Esophagus muscularis mucosa (tissue), 4 donors: ENCODE data around the gene LYZL4. TPM values are rescaled to one million over a fixed set of nuclear protein-coding genes. Genes with fewer than 3 reads are reported as not detected.

Source experiments
- DNase-seq: peaks from one replicate; pipeline ENCODE4 v3.0.0-alpha.2; 2017; ENCODE audit errors: extremely low spot score
- H3K27ac ChIP-seq, 4 donors: fragments of 200-600 bp; sonication (generic); replicated peaks in 1 of 4; 1 replicate in 3 of 4; 2 replicates in 1 of 4; pipeline ENCODE4 v1.5.1; 2016 to 2019; ENCODE audit warnings: mild to moderate bottlenecking in 1 of 4
- H3K27me3 ChIP-seq, 4 donors: fragments of 200-600 bp; sonication (generic); one replicate each; pipeline versions ENCODE4 v1.5.1 to v1.6.0; 2016 to 2019
- H3K36me3 ChIP-seq, 4 donors: fragments of 200-600 bp; sonication (generic); one replicate each; pipeline ENCODE4 v1.5.1; 2016 to 2019
- H3K4me1 ChIP-seq, 4 donors: fragments of 200-600 bp; sonication (generic); one replicate each; pipeline ENCODE4 v1.5.1; 2016 to 2019
- H3K4me3 ChIP-seq, 4 donors: fragments of 200-600 bp; sonication (generic); 1 replicate in 2 of 4; 2 replicates in 2 of 4; pipeline ENCODE4 v1.5.1; 2016 to 2019; ENCODE audit warnings: mild to moderate bottlenecking in 4 of 4, moderate library complexity in 1 of 4
- H3K9me3 ChIP-seq, 4 donors: fragments of 200-600 bp; sonication (generic); 1 replicate in 3 of 4; 2 replicates in 1 of 4; pipeline ENCODE4 v1.5.1; 2016 to 2019
- EP300 ChIP-seq: sonication (generic); formaldehyde crosslinking; IDR thresholded peaks from one replicate; pipeline ENCODE4 v1.6.1; 2017; ENCODE audit warnings: antibody characterized with exemption
- POLR2A ChIP-seq: fragments of 450-650 bp; IDR thresholded peaks from one replicate; pipeline ENCODE4 v1.6.1; 2017; ENCODE audit warnings: antibody characterized with exemption, moderate library complexity, mild to moderate bottlenecking, low read depth
- POLR2AphosphoS5 ChIP-seq, 2 donors: sonication (generic); formaldehyde crosslinking; IDR thresholded peaks; one replicate each; pipeline ENCODE4 v1.6.1; 2017; ENCODE audit warnings: antibody characterized with exemption in 2 of 2
- WGBS: methylation state at CpG from one replicate; pipeline ENCODE4 v1.1.5; 2018; 5-methylcytosine and 5-hydroxymethylcytosine counted together
- intact Hi-C: fragments of 100-400 bp; cut with DNase I; formaldehyde crosslinking; loops from one replicate; pipeline ENCODE4 v1.15.1; 2023
- total RNA-seq, 4 donors: library from RNA; depleted of rRNA; stranded (reverse); fragments of >200 nt; gene quantifications; one replicate each; pipeline versions ENCODE4 v1.1.0 to v1.2.1, GENCODE V29; 2016

LYZL4 gene
- total RNA-seq, 4 donors from 2014 or later = not detected

DNA sequence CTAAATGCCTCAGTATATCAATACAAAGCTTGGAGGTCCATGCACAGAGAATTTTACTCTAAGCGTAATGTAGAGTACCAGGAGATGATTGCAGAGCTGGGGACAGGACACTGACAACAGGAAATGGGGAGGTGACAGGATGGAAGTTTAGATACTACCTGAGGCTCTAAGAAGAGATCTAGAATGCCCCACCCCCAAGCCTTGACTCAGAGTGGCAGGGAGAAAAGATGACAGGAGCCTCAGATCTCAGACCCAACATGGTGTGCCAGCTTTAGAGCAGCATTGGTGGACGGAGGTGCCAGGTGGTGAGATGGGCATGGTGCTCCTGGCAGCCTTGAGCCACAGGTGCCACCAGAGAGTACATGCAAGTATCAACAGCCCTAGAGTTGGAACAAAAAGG is 62.5 kb downstream of the LYZL4 start:
- no peak for TF ChIP-seq EP300
- TF ChIP-seq POLR2A = no peak
- TF ChIP-seq POLR2AphosphoS5 (IDR thresholded peaks at IDR 0.05) = no peak
- H3K4me1 ChIP-seq = no peaks in the 10 kb centered on the region
- H3K4me3 ChIP-seq = no peak overlapping the region
- no peak overlapping the region for H3K27ac ChIP-seq
- no peaks in the 10 kb centered on the region for H3K27me3 ChIP-seq
- intact Hi-C loops = no loop called here
- 97% methylated on average over 2 of the region's 2 CpGs for WGBS
- H3K9me3 ChIP-seq = no peaks in the 10 kb centered on the region
- DNase-seq = no peak
- H3K36me3 ChIP-seq = no peaks in the 10 kb centered on the region

Other genes with a start within 250 kb of the LYZL4 start
- 10 to 100 TPM in 1 of 4 donors, 1 to 10 TPM in 3; 2.2 to 15.1 (median 4.6) TPM for gene CCK, start 144.4 kb downstream of the LYZL4 start, total RNA-seq
- gene VIPR1, start 92.0 kb upstream of the LYZL4 start, total RNA-seq = 1 to 10 TPM; 3.0 to 6.6 (median 4.6) TPM
- 10 to 100 TPM; 52.7 to 62.7 (median 57.9) TPM for gene SEC22C, start 171.4 kb upstream of the LYZL4 start, total RNA-seq
- 10 to 100 TPM; 11.1 to 15.6 (median 13.6) TPM for gene SS18L2, start 180.2 kb upstream of the LYZL4 start, total RNA-seq
- gene NKTR, start 190.1 kb upstream of the LYZL4 start, total RNA-seq = 10 to 100 TPM; 24.7 to 73.1 (median 36.0) TPM
- 100 to 1,000 TPM in 2 of 4 donors, 10 to 100 TPM in 2; 75.4 to 137 (median 95.7) TPM for gene ZBTB47, start 243.1 kb upstream of the LYZL4 start, total RNA-seq